GM10266 (cell line): Measurements from ENCODE around the gene ADCY5.

ENCODE experiments used
- DNase-seq: peaks from one replicate; pipeline ENCODE4 v3.0.0; 2012; ENCODE audit errors: extremely low spot score
- CTCF ChIP-seq: IDR thresholded peaks from 2 replicates; pipeline ENCODE4 v1.5.1; 2012; ENCODE audit warnings: mild to moderate bottlenecking, low read depth; ENCODE audit not compliant: control insufficient read depth, insufficient read depth; ENCODE audit errors: missing control alignments

ADCY5 gene

GRCh38 chr3:123285479-123285878 is 163.4 kb downstream of the ADCY5 start:
- no peak for DNase-seq
- TF ChIP-seq CTCF: no peak

- DNase-seq: no peak
- no peak for TF ChIP-seq CTCF
Observed at GRCh38 chr3:123285066-123285465, 163.8 kb downstream of the ADCY5 start.

- TF ChIP-seq CTCF: no peak
- DNase-seq: no peak
Observed at GRCh38 chr3:123284399-123285010, 164.4 kb downstream of the ADCY5 start.

- DNase-seq: no peak
- no peak for TF ChIP-seq CTCF
Observed at GRCh38 chr3:123283657-123284398, 165.1 kb downstream of the ADCY5 start.

GRCh38 chr3:123283074-123283473 is 165.8 kb downstream of the ADCY5 start:
- no peak for TF ChIP-seq CTCF
- no peak for DNase-seq

- no peak for DNase-seq
- TF ChIP-seq CTCF: no peak
Observed at GRCh38 chr3:123282461-123282860, 166.4 kb downstream of the ADCY5 start.

GRCh38 chr3:123281929-123282328 is 167.0 kb downstream of the ADCY5 start:
- no peak for DNase-seq
- TF ChIP-seq CTCF: no peak
